ENCODE results near the gene GET4. TPM values are rescaled to one million over a fixed set of nuclear protein-coding genes. Genes with fewer than 3 reads are reported as not detected.

Gene GET4
- total RNA-seq, 1 experiment from 2014 or later = 42.0 TPM

- DNase-seq (ENCODE audit: low spot score) = no peak
These were observed 22.7 kb downstream of the GET4 start for GRCh38 chr7:898855-899681.

- DNase-seq (ENCODE audit: low spot score) = no peak
These were observed 23.5 kb downstream of the GET4 start for GRCh38 chr7:899806-900205.

- DNase-seq (ENCODE audit: low spot score) = no peak
These were observed 24.1 kb downstream of the GET4 start for GRCh38 chr7:900331-901040.

- no peak for DNase-seq (ENCODE audit: low spot score)
These were observed 24.7 kb downstream of the GET4 start for GRCh38 chr7:901041-901387.

GRCh38 chr7:901388-902154, 25.2 kb downstream of the GET4 start:
- DNase-seq (ENCODE audit: low spot score) = peak; percentile 95

GRCh38 chr7:902996-903395, 26.6 kb downstream of the GET4 start:
- DNase-seq (ENCODE audit: low spot score) = no peak

GRCh38 chr7:903921-904755, 27.8 kb downstream of the GET4 start:
- DNase-seq (ENCODE audit: low spot score) = no peak

- DNase-seq (ENCODE audit: low spot score) = peak; percentile 87
These were observed 28.5 kb downstream of the GET4 start for GRCh38 chr7:904847-905246.

- DNase-seq (ENCODE audit: low spot score) = no peak
These were observed 30.4 kb downstream of the GET4 start for GRCh38 chr7:906776-907157.

- no peak for DNase-seq (ENCODE audit: low spot score)
These were observed 31.0 kb downstream of the GET4 start for GRCh38 chr7:907158-907980.

- DNase-seq (ENCODE audit: low spot score) = no peak
These were observed 31.8 kb downstream of the GET4 start for GRCh38 chr7:908159-908581.

GRCh38 chr7:908591-909357, 32.4 kb downstream of the GET4 start:
- DNase-seq (ENCODE audit: low spot score) = peak; percentile 79

GRCh38 chr7:909358-910329, 33.3 kb downstream of the GET4 start:
- no peak for DNase-seq (ENCODE audit: low spot score)

- no peak for DNase-seq (ENCODE audit: low spot score)
These were observed 34.1 kb downstream of the GET4 start for GRCh38 chr7:910441-910861.

- DNase-seq (ENCODE audit: low spot score) = no peak
These were observed 34.6 kb downstream of the GET4 start for GRCh38 chr7:910931-911431.

GRCh38 chr7:911791-912480, 35.6 kb downstream of the GET4 start:
- no peak for DNase-seq (ENCODE audit: low spot score)

- DNase-seq (ENCODE audit: low spot score) = peak; percentile 76
These were observed 37.6 kb downstream of the GET4 start for GRCh38 chr7:913736-914520.

All from H4 (cell line).